A673 (cell line): Measurements from ENCODE around the gene SUPT20HL2. TPM values are rescaled to one million over a fixed set of nuclear protein-coding genes. Genes with fewer than 3 reads are reported as not detected.

ENCODE experiments used
- BruUV-seq: library from RNA; stranded (reverse); fragments of 400-500 nt; replicated peaks from 2 replicates; lab custom pipeline; 2021; lab: Mats Ljungman, UMichigan
- CTCF ChIA-PET: fragments of 300-600 bp; sonication (Branson Sonifier 250); formaldehyde crosslinking; loops from one replicate; lab custom pipeline; 2022; ENCODE audit warnings: antibody characterized with exemption; lab: Charles Lee
- POLR2A ChIA-PET: fragments of 300-600 bp; sonication (Branson Sonifier 250); formaldehyde crosslinking; loops from one replicate; lab custom pipeline; 2022; ENCODE audit warnings: antibody characterized with exemption; ENCODE audit not compliant: low non-redundant PET; lab: Charles Lee
- DNase-seq: peaks from one replicate; pipeline ENCODE4 v3.0.0-alpha.2; 2015; ENCODE audit warnings: low spot score
- H3K27ac ChIP-seq: fragments of 200-600 bp; sonication (generic); 2 replicates; pipeline ENCODE4 v1.5.1; 2016; ENCODE audit warnings: mixed run types, low read depth, mild to moderate bottlenecking, mixed read lengths, antibody characterized with exemption, low read length; ENCODE audit not compliant: poor library complexity, severe bottlenecking
- H3K27me3 ChIP-seq: fragments of 200-600 bp; sonication (generic); replicated peaks from 2 replicates; pipeline ENCODE4 v1.6.1; 2017; ENCODE audit warnings: mixed run types, low read depth, mild to moderate bottlenecking, mixed read lengths, antibody characterized with exemption, low read length; ENCODE audit not compliant: insufficient read depth, poor library complexity
- H3K36me3 ChIP-seq: fragments of 200-600 bp; sonication (generic); 2 replicates; pipeline ENCODE4 v1.6.1; 2016; ENCODE audit warnings: mixed run types, mild to moderate bottlenecking, mixed read lengths, antibody characterized with exemption, low read length; ENCODE audit not compliant: insufficient read depth, poor library complexity, severe bottlenecking
- H3K4me1 ChIP-seq: fragments of 200-600 bp; sonication (generic); 2 replicates; pipeline ENCODE4 v1.6.1; 2017; ENCODE audit warnings: mixed run types, mild to moderate bottlenecking, mixed read lengths, antibody characterized with exemption, low read length; ENCODE audit not compliant: insufficient read depth, poor library complexity, severe bottlenecking
- H3K4me3 ChIP-seq: fragments of 200-600 bp; sonication (generic); 2 replicates; pipeline ENCODE4 v1.5.1; 2016; ENCODE audit warnings: low read depth, mixed run types, mild to moderate bottlenecking, mixed read lengths, low read length; ENCODE audit not compliant: poor library complexity, severe bottlenecking
- H3K9me3 ChIP-seq: fragments of 200-600 bp; sonication (generic); 2 replicates; pipeline ENCODE4 v1.6.1; 2016; ENCODE audit warnings: mixed run types, low read depth, mild to moderate bottlenecking, mixed read lengths, antibody characterized with exemption, low read length; ENCODE audit not compliant: poor library complexity, severe bottlenecking
- CTCF ChIP-seq: fragments of 300-800, 200-600 bp; sonication (generic); conservative IDR thresholded peaks from 2 replicates; pipeline ENCODE4 v1.5.1; 2017; ENCODE audit warnings: low read depth, mild to moderate bottlenecking, antibody characterized with exemption, low read length, moderate library complexity, mixed read lengths
- EZH2 ChIP-seq: fragments of 200-600 bp; sonication (generic); IDR thresholded peaks from 2 replicates; pipeline ENCODE4 v1.6.1; 2017; ENCODE audit warnings: borderline replicate concordance, low read depth, mild to moderate bottlenecking, mixed read lengths, antibody characterized with exemption, low read length; ENCODE audit not compliant: poor library complexity, severe bottlenecking
- intact Hi-C: fragments of 100-400 bp; cut with micrococcal nuclease; formaldehyde crosslinking; loops from one replicate; pipeline ENCODE4 v1.10.0; 2022; ENCODE audit not compliant: unreplicated experiment
- total RNA-seq: library from RNA; stranded (reverse); gene quantifications from 2 replicates; pipeline ENCODE4 v1.2.3, GENCODE V29; 2021

The SUPT20HL2 gene
- total RNA-seq, 1 experiment from 2014 or later = not detected

DNA sequence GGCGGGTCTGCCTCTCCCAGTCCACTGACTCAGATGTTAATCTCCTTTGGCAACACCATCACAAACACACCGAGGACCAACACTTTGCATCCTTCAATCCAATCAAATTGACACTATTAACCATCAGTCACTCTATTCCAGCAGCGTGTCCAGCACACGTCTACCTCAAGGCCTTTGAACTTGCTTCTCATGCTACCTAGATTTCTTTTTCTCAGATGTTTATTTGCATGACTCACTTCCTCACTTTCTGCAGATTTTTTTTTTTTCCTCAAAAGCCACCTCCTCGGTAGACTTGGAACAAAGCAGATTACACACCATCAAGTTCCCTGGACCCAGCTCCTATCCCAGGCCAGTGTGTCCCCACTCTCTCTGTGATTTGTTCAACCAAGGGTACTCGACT lies 49.5 kb downstream of the SUPT20HL2 start:
- ChIA-PET CTCF (no interaction called here), POLR2A (no interaction called here)
- H3K27me3 ChIP-seq = peaks cover 58% of the 10 kb centered on the region
- H3K36me3 ChIP-seq = no peaks in the 10 kb centered on the region
- no peak for DNase-seq
- H3K9me3 ChIP-seq = no peaks in the 10 kb centered on the region
- no peak overlapping the region for H3K27ac ChIP-seq
- TF ChIP-seq CTCF = no peak
- H3K4me3 ChIP-seq = no peak overlapping the region
- H3K4me1 ChIP-seq = no peaks in the 10 kb centered on the region
- intact Hi-C loops = loop anchor here (5.0 to 10.0 kb wide), 2 partner anchors 108 to 480 kb away; no protein-coding TSS in a partner anchor
- BruUV-seq = no TSS peak

DNA sequence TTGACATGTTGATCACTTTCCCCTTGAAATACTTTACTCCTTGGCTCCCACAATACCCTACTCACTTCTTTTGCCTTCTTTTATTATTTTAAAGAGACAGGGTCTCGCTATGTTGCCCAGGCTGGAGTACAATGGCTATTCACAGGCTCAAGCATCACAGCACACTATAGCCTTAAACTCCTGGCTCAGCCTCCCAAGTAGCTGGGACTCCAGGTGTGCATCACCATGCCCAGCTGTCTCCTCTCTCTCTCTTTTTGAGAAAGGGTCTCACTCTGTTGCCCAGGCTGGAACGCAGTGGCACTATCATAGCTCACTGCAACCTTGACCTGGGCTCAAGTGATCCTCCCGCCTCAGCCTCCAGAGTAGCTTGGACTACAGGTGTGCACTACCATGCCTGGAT lies 51.6 kb downstream of the SUPT20HL2 start:
- intact Hi-C loops = loop anchor here (5.0 to 10.0 kb wide), 2 partner anchors 110 to 482 kb away; no protein-coding TSS in a partner anchor
- TF ChIP-seq CTCF (no peak), EZH2 (no peak)
- Histone ChIP-seq H3K4me1 (no peaks in the 10 kb centered on the region), H3K27me3 (peaks cover 38% of the 10 kb centered on the region), H3K27ac (no peak overlapping the region), H3K36me3 (no peaks in the 10 kb centered on the region), H3K9me3 (no peaks in the 10 kb centered on the region), H3K4me3 (no peak overlapping the region)
- POLR2A ChIA-PET = interaction anchor here (0.7 kb wide), 1 partner anchor 1297 kb away, joined by 5 read pairs; no protein-coding TSS in a partner anchor
- CTCF ChIA-PET = no interaction called here
- BruUV-seq = no TSS peak
- no peak for DNase-seq

Other genes with a start within 250 kb of the SUPT20HL2 start
- 63.9 and 64.6 TPM in 2 replicates for gene ZFX, start 164.3 kb downstream of the SUPT20HL2 start, total RNA-seq
- not detected in 2 replicates for gene SUPT20HL1, start 46.6 kb upstream of the SUPT20HL2 start, total RNA-seq
- gene PDK3, start 151.2 kb upstream of the SUPT20HL2 start, total RNA-seq = 6.6 and 7.2 TPM in 2 replicates